PFSK-1 (cell line): ENCODE measurements around the gene STRN4.

Experiments
- FOXP2 ChIP-seq: optimal IDR thresholded peaks from 2 replicates; pipeline ENCODE3; 2011; ENCODE audit warnings: borderline replicate concordance, control low read depth, inconsistent platforms; ENCODE audit not compliant: insufficient read depth; ENCODE audit errors: extremely low read length, extremely low read depth
- POLR2AphosphoS5 ChIP-seq: IDR thresholded peaks from 2 replicates; pipeline ENCODE4 v1.6.1; 2012; ENCODE audit warnings: low read depth, mild to moderate bottlenecking, control low read depth, low read length, moderate library complexity
- REST ChIP-seq, 2 experiments: IDR thresholded peaks; 2 replicates each; pipeline versions ENCODE4 v1.6.1 to v1.8.0; 2011 to 2012; ENCODE audit warnings: low read depth in 2 of 2, low read length in 2 of 2, control low read depth in 1 of 2, inconsistent platforms in 1 of 2, mild to moderate bottlenecking in 1 of 2, moderate library complexity in 1 of 2; ENCODE audit not compliant: insufficient read depth in 1 of 2

- no peak for TF ChIP-seq POLR2AphosphoS5
- no peak for TF ChIP-seq FOXP2
- TF ChIP-seq REST (IDR thresholded peaks at IDR 0.05; ENCODE audit: insufficient read depth in 1 of 2, low read depth in 2 of 2, low read length in 2 of 2), result no peak
Observed at GRCh38 chr19:46759817-46760333, 13.6 kb upstream of the STRN4 start.
